H54 (cell line): Measurements from ENCODE around the gene MOB2.

Experiments used
- DNase-seq: peaks from one replicate; pipeline ENCODE4 v3.0.0; 2011; ENCODE audit warnings: low spot score, mixed read lengths; ENCODE audit not compliant: insufficient read length
- FAIRE-seq: peaks from 3 replicates; lab custom pipeline; 2011; peaks lifted over from hg19 to GRCh38; lab: Jason Lieb, UNC
- POLR2A ChIP-seq: IDR thresholded peaks from 2 replicates; pipeline ENCODE4 v1.6.1; 2011; ENCODE audit warnings: low read depth, mild to moderate bottlenecking, low read length

Gene MOB2

DNA sequence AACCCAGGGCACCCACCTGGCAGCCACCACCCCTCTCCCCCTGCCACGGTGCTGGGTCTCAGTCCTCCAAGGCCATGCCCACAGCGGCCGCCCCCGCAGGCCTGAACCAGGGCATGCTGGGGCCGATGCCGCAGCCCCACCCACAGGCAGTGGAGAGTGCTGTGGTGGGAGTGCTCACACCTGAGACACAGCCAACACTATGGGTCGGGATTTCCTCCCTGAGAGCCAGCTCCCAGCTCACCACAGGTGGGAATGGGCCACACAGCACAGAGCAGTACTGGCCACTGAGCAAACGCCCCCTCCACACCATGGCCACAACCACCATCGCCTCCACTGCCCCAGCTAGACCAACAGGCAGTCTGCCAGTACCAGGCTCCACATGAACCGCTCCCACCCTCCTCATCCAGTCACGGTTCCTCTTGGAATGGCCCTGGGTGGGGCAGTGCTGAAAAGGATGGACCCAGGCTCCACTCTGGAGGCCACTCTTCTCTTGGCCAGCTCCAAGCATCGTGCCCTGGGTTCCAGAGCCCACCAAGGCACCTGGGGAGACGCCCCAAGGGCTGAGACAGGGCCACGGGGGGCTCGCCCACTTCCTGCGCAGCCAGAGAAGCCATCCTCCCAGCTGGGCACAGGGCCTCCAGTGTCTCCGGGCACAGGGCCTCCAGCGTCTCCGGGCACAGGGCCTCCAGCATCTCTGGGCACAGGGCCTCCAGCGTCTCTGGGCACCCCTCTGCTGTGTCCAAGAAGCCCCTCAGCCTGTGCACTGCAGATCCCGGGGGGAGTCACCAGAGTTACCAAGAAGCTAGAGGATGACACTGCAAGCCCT is 14.2 kb downstream of the MOB2 start:
- DNase-seq (no peak), FAIRE-seq (no peak)
- no peak for TF ChIP-seq POLR2A

DNA sequence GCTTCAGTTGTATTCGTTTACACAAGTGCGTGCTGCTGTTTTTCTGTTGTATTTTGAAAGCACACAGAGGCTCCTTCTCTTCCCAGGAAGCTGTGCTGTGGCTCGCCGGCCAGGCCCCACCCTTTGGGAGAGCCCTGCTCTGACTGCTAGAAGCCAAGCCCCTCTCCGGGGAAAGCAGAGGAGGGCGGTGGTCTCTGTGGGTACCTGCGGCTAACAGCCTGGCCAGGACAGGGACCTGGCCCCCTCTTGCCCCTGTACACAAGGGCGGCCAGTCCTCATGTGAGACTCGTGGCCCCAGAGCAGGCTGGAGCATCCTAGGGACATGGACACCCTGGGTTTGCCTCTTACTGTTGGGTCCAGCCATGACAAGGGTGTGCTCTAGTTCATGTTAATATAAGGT is 14.8 kb downstream of the MOB2 start:
- TF ChIP-seq POLR2A = no peak
- no peak for DNase-seq
- FAIRE-seq = no peak

DNA sequence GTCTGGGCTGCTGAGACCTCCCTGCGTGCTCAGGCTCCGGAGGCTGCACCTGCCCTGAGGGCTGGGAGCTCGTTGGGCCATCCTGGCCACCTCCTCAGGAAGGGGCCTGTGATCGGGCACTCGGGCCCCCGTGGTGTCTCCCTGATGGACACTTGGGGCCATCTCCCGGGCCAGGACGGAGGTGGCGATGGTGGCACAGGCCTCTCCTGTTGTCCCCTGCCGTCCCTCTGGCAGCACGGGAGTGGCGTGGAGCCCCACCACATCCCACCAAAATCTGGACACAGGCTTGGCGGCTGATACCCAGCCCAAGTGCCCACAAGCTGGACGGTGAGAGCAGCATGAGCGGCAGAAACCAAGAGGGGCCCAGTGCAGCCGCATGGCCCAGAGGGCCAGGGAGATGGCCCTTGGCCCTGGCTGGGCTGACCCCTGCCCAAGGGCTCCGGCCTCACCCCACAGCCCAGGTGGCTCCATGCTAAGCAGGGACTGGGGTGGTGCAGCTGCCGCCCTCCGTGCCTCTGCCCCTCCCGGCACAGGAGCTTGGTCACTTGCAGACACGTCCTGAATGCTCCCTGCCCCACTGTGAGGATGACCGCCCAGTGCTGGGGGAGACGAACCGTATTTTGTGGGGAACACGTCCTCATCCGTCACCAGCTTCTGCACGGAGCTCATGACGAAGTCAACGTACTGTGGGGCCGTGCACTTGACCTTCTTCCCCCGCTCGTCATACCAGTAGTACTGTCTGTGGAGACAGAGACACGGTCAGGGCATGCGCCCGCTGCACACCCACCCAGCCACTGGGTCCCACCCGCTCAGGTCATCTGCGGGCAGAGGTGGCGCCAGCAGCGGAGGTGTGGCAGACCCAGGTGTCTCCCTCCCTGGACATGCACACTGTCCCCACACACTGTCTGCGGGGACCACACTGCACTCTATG is 15.6 kb downstream of the MOB2 start:
- no peak for TF ChIP-seq POLR2A
- FAIRE-seq (no peak), DNase-seq (no peak)

DNA sequence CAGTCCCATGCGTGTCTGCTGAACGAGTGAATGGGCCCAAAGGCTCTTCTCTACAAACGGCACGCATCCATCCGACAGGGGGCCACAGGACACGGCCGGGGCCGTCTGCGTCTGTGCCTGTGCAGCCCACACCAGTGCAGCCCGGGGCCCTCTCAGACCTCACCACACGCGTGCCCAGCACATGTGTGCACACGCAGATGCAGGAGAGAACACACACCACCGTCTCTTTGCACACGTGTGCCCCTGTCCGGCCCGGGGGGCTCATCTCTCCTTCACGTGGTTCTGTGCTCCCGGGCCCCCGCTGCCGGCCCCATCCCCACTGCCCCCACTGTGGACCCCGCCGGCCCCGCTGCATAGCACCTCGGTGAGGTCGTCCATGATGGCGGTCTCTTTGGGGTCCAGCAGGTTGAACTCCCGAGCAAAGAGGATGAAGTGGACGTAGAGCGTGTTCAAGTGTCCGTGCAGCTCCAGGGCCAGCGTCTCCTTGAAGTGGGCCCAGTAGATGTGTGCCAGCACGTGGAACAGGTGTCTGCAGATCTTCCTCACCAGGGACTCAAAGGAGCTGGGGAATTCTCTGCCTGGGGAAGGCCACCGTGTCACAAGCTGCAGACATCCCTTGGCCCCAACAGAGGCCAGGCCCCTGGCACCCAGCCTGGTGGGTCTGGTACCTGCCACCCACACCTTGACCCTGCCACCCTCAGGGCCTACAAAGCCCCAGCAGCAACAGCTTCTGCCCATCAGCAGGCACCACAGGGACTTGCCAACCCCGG is 16.5 kb downstream of the MOB2 start:
- FAIRE-seq (no peak), DNase-seq (no peak)
- TF ChIP-seq POLR2A = no peak

DNA sequence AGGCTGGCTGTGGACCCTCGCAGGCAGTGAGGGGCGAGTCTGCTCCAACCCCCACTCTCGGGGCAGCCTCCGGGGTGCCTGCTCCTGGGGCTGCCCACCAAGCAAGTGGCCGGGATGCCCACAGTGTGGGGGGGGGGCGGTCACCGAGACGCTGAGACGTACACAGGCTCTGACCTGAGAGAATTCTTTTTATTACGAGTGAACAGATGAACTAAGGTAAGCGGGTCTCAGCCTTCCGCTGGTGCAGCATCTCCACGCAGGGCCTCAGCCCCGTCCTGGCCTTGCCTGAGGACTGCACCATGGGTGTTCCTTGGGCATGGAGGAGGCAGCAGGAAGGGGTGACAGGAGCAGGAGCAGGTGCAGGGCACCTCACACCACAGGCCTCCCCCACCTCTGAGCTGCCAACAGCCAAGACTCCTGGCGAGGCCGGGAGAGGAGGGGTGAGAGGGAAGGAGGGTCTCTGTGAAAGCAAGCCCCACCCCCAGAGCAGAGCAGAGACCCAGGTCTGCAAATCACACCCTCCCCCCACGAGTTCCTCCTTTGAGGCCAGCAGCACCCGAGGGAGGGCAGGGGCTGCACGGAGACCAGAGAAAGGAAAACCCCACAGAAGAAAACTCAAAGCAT is 17.2 kb downstream of the MOB2 start:
- DNase-seq (no peak), FAIRE-seq (no peak)
- TF ChIP-seq POLR2A = no peak

DNA sequence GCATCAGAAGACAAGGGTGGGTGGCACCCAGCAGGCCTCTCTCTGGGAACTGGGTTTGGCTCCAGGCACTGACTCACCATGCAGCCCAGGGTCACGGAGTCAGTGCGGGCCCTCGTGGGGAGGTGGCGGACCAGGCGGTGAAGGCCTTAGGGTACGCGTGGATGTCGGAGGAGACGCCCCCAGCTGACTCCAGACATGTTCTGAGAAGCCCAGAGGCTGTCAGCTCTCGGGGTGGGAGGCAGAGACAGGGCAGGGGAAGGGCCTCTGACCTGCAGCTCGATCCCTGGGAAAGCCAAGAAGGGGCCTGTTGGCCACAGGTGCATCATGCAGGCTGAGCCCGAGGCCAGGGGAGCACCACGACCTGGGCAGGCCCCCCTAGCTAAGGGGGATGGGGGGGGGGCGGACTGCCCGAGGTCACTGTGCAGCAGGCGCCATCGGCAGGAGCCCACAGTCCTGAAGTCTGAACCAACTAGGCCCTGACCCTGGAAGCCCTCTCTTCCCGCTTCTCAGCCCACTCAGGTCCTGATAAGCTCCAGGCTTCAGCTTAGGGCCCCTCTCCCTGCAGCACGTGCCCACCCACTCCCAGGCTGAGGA is 18.0 kb downstream of the MOB2 start:
- DNase-seq = no peak
- TF ChIP-seq POLR2A = no peak
- no peak for FAIRE-seq

DNA sequence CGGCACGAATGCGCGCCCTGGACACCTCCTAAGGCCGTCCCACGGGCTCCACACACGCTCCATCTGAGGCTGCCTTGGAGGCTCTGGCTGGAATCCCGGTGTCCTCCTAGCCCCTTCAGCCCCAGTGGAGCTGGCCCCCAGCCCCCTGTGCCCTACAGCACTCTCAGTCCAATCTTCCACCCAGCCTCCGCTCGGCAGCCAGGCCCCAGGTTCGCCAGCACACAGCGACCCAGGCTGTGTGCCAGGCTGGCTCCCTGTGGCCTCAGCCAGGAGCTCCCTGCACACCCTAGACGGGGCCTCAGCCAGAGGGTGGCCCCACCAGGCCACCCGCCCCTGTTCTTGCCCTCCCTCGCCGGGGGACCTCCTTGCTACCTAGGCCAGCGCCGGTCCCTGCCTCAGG is 18.6 kb downstream of the MOB2 start:
- FAIRE-seq (no peak), DNase-seq (no peak)
- TF ChIP-seq POLR2A = no peak

DNA sequence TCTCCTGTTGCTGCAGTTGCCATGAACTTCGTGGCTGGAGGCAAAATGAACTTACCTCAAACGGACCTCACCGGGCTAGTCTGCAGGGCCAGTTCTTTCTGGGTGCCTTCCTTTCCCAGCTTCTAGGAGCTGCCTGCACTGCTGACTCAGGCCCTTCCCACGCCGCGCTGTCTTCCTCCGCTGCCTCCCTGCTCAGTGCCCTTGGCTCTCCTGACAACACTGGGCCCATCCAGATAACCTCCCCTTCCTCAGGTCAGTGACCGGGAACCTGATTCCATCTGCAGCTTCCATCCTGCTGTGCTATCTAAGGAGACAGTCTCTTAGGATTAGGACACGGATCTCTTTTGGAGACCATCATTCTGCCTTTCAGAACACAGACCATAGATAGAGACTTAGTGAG is 19.3 kb downstream of the MOB2 start:
- DNase-seq (no peak), FAIRE-seq (no peak)
- TF ChIP-seq POLR2A = no peak

DNA sequence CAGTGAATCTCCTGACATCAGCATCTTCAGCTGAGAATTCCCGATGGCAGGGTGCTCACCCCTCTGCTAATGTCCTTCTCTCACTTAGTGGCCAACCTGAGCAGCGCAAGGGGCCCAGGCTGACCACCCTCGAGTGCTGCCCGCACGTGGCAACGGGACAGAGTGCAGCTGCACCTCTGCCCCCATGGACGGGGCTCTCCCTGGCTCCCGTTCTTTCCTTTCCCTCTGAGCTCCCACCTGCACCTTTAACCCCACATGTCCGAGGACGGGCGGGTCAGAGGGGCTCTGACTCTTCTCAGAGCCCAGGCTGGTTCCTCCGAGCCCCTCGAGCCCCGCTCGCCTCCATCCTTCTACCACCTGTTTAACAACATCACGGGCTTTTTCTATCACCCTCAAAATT is 19.8 kb downstream of the MOB2 start:
- TF ChIP-seq POLR2A = no peak
- FAIRE-seq = no peak
- no peak for DNase-seq

DNA sequence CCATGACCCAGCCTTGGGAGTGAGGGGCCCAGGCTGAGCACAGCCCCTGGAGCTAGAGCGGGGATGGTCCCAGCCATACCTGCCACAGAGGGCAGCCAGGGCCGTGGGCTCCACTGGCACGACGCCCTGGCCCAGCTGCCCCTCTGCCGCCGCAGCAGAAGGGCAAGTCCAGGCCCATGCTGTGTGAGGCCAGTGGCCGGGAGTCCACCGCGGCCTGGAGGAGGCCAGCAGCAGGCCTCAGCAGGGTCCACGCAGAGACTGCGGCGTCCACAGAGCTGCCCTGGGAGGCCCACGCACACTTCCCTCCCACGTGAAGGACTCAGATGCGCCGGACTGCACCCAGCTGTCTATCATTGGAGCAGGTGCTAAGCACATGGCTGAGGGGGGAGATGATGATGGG is 23.5 kb downstream of the MOB2 start:
- FAIRE-seq = no peak
- no peak for DNase-seq
- no peak for TF ChIP-seq POLR2A

DNA sequence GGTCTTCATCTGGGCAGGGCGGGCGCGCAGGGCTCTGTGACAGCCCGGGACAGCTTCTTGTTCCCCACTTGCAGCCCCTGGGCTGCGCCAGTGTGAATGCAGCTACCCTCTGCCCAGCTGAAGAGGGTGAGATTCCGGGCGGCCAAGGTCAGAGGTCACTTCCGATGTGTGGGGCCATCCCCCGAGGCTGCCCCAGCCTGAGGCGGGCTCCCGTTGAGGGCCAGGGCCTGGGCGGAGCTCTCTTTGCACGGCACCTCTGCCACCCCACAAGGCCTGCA is 23.9 kb downstream of the MOB2 start:
- FAIRE-seq (no peak), DNase-seq (no peak)
- no peak for TF ChIP-seq POLR2A

DNA sequence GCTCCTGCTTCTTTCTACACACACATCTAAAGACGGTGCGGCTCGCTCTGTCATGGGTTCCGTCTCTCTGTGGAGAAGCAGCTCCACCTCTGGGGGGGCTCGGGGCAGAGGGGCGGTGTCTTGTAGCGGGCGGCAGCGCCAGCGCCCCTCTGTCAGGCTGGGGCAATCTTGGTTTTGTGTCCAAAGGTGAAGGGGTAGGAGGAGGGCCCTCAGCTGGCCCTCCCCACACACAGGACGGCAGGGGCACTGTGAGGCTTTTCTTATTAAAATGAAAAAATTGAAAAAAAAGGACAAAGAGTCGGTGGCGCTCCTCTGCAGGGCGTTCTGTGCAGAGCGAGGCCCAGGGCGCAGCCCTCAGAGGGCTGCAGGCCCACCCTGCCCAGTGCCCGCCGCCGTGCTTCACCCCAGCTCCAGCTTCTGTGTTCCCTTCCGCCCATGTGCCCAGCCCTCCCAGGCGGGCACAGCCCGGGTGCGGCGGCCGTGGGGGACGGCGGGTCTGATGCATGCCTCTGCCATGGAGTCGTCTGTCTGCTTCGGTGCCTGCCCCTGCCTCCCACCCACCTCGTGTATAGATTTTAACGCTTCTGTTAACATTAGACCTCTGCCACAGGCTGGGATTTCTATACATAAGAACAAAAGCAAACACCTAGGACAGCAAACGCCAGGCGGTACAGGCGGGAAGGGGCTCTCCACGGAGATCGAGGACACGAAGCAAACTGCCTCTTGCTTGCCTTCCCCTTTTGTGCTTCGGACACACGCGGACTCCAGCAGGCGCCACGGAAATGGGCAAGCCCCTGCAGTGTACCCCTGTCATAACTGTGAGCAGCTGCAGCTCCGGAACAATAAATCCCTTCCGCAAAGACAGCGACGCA is 24.5 kb downstream of the MOB2 start:
- DNase-seq = no peak
- TF ChIP-seq POLR2A = no peak
- no peak for FAIRE-seq
